PFSK-1 (cell line): ENCODE data around the gene NDUFS7.

ENCODE experiments used
- POLR2AphosphoS5 ChIP-seq: IDR thresholded peaks from 2 replicates; pipeline ENCODE4 v1.6.1; 2012; ENCODE audit warnings: low read depth, mild to moderate bottlenecking, control low read depth, low read length, moderate library complexity
- TAF1 ChIP-seq: IDR thresholded peaks from 2 replicates; pipeline ENCODE4 v1.6.1; 2012; ENCODE audit warnings: low read length, control low read depth, borderline replicate concordance; ENCODE audit not compliant: insufficient read depth
- TF ChIP-seq, protein P1 (sequence below), 2 experiments: IDR thresholded peaks; 2 replicates each; pipeline versions ENCODE4 v1.6.1 to v1.8.0; 2011 to 2012; ENCODE audit warnings: low read depth in 2 of 2, low read length in 2 of 2, control low read depth in 1 of 2, inconsistent platforms in 1 of 2, mild to moderate bottlenecking in 1 of 2, moderate library complexity in 1 of 2; ENCODE audit not compliant: insufficient read depth in 1 of 2

- TF ChIP-seq TAF1, result no peak
- TF ChIP-seq, protein P1, sequence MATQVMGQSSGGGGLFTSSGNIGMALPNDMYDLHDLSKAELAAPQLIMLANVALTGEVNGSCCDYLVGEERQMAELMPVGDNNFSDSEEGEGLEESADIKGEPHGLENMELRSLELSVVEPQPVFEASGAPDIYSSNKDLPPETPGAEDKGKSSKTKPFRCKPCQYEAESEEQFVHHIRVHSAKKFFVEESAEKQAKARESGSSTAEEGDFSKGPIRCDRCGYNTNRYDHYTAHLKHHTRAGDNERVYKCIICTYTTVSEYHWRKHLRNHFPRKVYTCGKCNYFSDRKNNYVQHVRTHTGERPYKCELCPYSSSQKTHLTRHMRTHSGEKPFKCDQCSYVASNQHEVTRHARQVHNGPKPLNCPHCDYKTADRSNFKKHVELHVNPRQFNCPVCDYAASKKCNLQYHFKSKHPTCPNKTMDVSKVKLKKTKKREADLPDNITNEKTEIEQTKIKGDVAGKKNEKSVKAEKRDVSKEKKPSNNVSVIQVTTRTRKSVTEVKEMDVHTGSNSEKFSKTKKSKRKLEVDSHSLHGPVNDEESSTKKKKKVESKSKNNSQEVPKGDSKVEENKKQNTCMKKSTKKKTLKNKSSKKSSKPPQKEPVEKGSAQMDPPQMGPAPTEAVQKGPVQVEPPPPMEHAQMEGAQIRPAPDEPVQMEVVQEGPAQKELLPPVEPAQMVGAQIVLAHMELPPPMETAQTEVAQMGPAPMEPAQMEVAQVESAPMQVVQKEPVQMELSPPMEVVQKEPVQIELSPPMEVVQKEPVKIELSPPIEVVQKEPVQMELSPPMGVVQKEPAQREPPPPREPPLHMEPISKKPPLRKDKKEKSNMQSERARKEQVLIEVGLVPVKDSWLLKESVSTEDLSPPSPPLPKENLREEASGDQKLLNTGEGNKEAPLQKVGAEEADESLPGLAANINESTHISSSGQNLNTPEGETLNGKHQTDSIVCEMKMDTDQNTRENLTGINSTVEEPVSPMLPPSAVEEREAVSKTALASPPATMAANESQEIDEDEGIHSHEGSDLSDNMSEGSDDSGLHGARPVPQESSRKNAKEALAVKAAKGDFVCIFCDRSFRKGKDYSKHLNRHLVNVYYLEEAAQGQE (IDR thresholded peaks at IDR 0.05; ENCODE audit: insufficient read depth in 1 of 2, low read depth in 2 of 2, low read length in 2 of 2), result no peak
- TF ChIP-seq POLR2AphosphoS5, result no peak
Measured at GRCh38 chr19:1409204-1410005, 25.7 kb downstream of the NDUFS7 start.
